ENCODE measurements around the gene KYAT1.
"Not testable (repeated sequence)": the region's sequence is repeated elsewhere in the genome, so short reads cannot be mapped to it uniquely, and the experiment has no call there.

KYAT1 gene

GRCh38 chr9:128885376-128885775 lies 3.6 kb upstream of the KYAT1 start:
- DNase-seq (ENCODE audit: low spot score): no peak

- DNase-seq (ENCODE audit: low spot score): no peak
Measured at GRCh38 chr9:128884164-128884563, 2.4 kb upstream of the KYAT1 start.

DNA sequence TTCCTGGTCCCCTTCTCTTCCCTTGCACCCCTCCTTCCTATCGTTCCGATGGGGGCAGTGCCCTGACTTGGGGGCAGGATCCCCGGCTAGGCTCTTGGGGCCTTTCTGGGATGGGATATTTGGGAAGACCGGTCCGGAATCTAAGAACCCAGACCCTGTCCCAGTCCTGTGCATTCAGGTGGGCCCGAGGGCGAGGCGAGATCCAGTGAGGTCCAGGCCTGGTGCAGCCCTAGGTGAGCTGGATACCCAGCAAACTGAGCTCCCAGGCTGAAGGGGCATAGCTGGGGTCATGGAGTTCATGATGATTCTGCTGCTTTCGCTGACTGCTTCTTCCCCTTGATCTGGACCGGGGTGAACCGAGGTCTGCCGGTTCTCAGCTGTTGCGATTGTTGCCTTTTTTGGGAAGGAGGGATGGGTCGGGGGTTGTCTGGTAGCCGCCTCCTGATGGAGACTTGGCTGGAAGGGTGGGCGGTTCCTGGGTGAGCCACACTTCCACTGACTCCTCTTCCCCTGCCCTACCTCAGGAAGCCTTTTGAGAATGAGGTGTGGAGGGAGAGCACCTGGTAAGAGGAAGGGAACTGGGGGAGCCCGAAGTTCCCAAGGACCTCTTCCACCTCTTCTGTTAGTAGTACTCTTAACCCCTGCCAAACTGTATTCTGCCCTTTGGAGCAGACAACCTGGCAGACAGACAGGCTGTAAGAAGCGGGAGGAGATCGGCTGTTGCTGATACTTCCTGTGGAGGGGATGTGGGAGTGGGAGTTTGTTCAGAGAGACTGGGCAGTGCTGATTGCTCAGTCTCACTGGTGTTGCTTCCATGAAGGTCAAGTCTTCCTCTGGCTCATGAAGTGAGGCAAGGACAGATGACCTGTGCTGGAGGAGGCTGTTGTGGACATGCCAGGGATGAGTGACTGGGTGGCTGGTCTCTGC lies 1.2 kb upstream of the KYAT1 start:
- peak; percentile 46 for DNase-seq (ENCODE audit: low spot score)

DNA sequence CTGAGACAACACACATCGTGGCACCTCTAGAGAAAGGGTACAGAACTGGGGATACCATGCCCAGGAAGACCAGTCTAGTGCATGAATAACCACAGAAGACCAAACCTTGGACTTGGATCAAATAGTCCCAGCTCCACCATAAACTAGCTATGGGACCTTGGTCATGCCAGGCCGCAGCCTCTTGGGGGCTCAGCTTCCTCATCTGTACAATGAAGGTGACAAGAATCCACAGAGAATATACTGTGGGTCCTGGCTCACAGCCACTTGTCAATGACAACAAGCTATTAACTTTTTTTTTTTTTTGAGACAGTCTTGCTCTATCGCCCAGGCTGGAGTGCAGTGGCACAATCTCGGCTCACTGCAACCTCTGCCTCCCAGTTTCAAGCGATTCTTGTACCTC lies 3.9 kb downstream of the KYAT1 start:
- peak; percentile 36 for DNase-seq (ENCODE audit: low spot score)

DNA sequence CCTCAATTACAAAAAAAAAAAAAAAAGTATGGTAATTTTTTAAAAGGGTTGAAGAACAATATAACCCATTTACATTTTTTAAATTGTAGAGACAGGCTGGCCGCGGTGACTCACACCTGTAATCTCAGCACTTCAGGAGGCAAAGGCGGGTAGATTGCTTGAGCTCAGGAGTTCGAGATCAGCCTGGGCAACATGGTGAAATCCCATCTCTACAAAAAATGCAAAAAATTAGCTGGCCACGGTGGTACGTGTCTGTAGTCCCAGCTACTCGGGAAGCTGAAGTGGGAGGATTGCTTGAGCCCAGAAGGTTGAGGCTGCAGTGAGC lies 10.8 kb downstream of the KYAT1 start:
- not testable (repeated sequence) for DNase-seq (ENCODE audit: low spot score)

- DNase-seq (ENCODE audit: low spot score): no peak
Measured at GRCh38 chr9:128870128-128870940, 11.4 kb downstream of the KYAT1 start.

- peak; percentile 86 for DNase-seq (ENCODE audit: low spot score)
Measured at GRCh38 chr9:128863647-128864046, 18.1 kb downstream of the KYAT1 start.

DNA sequence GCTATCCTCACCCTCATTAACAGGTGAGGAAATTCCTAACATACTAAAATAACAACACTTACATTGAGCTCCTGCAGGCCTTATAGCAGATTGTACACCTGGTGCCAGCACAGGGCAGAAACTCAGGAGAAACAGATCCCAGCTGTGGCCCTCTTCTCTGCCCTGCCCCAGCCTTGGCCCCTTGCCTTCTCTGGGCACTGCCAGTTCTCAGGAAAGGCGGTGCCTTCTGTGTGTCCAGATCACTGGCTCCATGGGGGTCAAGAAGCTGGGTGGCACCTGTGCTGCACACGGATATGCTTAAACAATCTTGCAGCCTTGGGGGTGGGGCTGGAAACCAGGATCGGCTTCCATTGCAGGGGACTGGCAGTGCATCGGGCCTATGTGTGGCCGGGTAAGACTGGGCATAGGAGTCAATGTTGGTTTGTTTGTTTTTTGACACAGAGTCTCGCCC lies 19.3 kb downstream of the KYAT1 start:
- DNase-seq (ENCODE audit: low spot score): no peak

DNA sequence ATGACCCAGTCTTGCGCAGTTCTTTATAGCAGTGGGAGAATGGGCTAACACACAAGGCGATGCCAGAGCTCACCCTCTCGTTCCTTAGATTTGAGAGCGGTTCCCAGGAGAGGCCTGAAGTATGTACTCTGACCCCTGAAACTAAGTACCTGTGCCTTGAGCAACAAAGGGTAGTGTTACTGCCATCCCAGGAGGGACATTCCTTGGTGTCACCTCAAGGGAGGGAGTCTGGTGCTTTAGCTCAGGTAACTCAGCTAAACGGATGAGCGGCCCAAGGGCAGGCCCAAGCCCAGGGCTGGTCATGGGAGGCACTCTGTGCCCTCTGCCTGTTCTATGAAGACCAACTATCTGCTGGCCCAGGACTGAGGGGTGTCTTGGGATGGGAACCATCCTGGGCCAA lies 20.2 kb downstream of the KYAT1 start:
- DNase-seq (ENCODE audit: low spot score): no peak

- no peak for DNase-seq (ENCODE audit: low spot score)
Measured at GRCh38 chr9:128860937-128861336, 20.8 kb downstream of the KYAT1 start.

- DNase-seq (ENCODE audit: low spot score): not testable (repeated sequence)
Measured at GRCh38 chr9:128858476-128858875, 23.3 kb downstream of the KYAT1 start.

GRCh38 chr9:128854454-128854853 lies 27.3 kb downstream of the KYAT1 start:
- not testable (repeated sequence) for DNase-seq (ENCODE audit: low spot score)

GRCh38 chr9:128852646-128853045 lies 29.1 kb downstream of the KYAT1 start:
- DNase-seq (ENCODE audit: low spot score): not testable (repeated sequence)

- DNase-seq (ENCODE audit: low spot score): peak; percentile 73
Measured at GRCh38 chr9:128851779-128852600, 29.8 kb downstream of the KYAT1 start.

GRCh38 chr9:128851024-128851423 lies 30.7 kb downstream of the KYAT1 start:
- not testable (repeated sequence) for DNase-seq (ENCODE audit: low spot score)

DNA sequence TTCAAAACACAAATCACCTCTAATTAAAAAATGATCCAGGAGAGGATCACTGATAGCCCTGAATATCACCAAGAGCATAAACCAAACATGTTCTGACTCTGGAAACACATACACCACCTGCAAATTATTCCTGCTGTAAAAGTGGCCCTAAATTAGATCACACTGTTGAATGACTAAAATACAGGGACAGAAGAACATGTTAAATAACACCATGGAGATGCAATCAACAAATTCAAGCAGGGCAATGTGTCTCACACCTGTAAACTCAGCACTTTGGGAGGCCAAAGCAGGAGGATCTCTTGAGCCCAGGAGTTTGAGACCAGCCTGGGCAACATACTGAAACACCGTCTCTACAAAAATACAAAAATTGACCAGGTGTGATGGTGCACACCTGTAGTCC lies 33.9 kb downstream of the KYAT1 start:
- no peak for DNase-seq (ENCODE audit: low spot score)

GRCh38 chr9:128846680-128847030 lies 35.1 kb downstream of the KYAT1 start:
- DNase-seq (ENCODE audit: low spot score): no peak

DNA sequence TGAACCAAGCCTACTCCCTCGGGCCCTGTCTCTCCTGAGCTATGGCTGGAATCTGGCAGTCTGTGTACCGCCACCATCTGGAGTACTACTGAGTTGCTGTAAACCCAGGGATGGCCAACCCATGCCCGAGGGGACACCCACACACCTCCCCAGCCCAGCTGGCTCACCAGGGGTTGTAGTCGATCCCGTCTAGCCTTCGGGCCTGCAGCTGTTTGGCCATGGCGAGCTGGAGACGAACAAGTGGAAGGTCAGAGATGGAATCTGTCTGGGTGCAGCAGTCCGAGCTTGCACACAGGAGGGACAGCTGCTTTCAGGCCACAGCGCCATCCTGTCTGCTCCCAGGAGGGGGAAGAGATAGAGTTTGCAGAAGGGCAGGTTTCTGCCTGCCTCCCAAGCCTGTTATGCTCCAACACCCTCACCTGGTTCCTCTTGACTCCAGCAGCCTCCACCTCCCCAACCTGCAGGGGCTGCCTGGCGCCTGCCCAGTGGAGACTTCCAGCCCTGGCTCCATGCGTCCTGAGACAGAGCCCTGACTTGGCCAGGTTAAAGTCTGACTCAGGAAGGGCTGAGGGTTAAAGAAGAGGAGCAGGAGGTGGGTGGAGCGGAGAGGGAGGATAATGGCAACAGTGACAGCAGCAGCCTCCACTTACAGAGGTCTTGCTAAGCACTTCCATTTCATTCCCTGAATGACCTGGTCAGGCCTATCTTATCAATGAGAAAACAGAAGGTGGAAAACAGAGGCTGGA lies 36.4 kb downstream of the KYAT1 start:
- DNase-seq (ENCODE audit: low spot score): no peak

DNA sequence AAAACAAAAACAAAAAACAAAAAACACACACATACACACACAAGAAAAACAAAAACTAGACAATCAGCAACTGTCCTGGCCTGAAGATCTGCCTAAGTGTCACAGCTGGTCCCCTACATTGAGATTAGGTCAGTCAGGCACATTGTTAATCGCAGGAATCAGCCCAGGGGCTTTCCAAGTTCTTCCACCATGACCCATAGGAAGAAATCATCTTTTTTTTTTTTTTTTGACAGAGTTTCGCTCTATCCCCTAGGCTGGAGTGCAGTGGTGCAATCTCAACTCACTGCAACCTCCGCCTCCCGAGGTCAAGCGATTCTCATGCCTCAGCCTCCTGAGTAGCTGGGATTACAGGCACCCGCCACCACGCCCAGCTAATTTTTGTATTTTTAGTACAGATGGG lies 38.6 kb downstream of the KYAT1 start:
- DNase-seq (ENCODE audit: low spot score): not testable (repeated sequence)

DNA sequence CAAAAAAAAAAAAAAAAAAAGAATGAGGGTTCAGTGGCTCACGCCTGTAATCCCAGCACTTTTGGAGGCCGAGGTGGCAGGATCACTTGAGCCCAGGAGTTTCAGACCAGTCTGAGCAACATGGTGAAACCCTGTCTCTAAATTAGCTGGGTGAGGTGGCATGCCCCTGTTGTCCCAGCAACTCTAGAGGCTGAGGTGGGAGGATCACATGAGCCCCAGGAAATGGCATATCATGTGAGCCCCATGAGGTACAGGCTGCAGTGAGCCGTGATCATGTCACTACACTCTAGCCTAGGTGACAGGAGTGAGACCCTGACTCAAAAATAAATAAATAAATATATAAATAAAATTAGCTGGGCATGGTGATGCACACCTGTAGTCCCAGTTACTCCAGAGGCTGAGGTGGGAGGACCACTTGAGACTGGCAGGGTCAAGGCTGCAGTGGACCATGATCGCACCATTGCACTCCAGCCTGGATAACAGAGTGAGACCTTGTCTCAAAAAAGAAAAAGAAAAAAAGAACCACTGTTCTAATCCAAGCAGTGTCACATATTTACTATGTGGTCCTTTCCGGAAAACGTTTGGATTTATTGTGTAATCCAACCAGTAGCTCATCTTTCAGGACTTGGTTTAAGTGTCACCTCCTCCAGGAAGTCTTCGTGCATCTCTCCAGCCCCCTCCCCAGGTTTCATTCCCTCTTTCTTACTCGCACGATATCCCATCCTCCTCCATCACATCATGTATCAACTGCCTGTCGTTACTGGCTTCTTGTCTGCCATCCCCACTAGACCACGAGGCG lies 39.9 kb downstream of the KYAT1 start:
- DNase-seq (ENCODE audit: low spot score): no peak

DNA sequence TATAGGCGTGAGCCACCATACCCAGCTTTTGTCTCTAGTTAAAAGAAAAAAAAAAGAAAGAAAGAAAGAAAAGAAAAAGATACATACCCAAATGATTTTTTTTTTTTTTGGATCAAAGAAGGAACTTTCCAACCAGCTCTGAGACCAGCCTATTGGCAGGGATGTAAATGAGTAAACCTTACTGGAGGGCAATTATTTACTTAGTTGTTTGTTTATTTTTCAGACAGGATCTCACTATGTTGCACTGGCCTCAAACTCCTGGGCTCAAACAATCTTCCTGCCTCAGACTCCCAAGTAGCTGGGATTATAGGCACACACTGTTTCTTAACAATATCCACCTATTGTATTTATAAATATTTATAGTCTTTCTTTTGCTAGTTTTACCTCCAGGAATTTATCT lies 41.2 kb downstream of the KYAT1 start:
- DNase-seq (ENCODE audit: low spot score): no peak

All from NAMALWA (cell line).